Measurements from ENCODE around the gene GAL3ST3.

The GAL3ST3 gene

GRCh38 chr11:66070604-66071380, 21.8 kb upstream of the GAL3ST3 start:
- ChIA-PET POLR2A (ENCODE audit: low non-redundant PET) (interaction anchor here (0.6 kb wide), 1 partner anchor 65 kb away, joined by 3 read pairs; no protein-coding TSS in a partner anchor), CTCF (interaction anchor here (1.0 kb wide), 1 partner anchor 151 kb away, joined by 4 read pairs; no protein-coding TSS in a partner anchor)
- DNase-seq (ENCODE audit: low spot score) = peak; percentile 31
- H3K27ac ChIP-seq = peak overlapping the region; percentile 95
- no peak for TF ChIP-seq CTCF (conservative IDR thresholded peaks at IDR 0.05; ENCODE audit: low read depth)

- peak within 1 kb of the TSS; percentile 95 for H3K27ac ChIP-seq
- ChIA-PET CTCF (interaction anchor here (1.1 kb wide), 1 partner anchor 12 kb away, joined by 6 read pairs; no protein-coding TSS in a partner anchor), POLR2A (ENCODE audit: low non-redundant PET) (interaction anchor here (0.6 kb wide), 1 partner anchor 65 kb away, joined by 3 read pairs; no protein-coding TSS in a partner anchor)
- TF ChIP-seq CTCF (conservative IDR thresholded peaks at IDR 0.05; ENCODE audit: low read depth) = no peak
- DNase-seq (ENCODE audit: low spot score) = peak; percentile 66
Measured at GRCh38 chr11:66069715-66070603, 21.0 kb upstream of the GAL3ST3 start, which contains the start of gene PACS1. Gene PACS1 (plus strand): TSS chr11:66070272. CDS start chr11:66070487, 215 bp downstream.

GRCh38 chr11:66068923-66069714, 20.2 kb upstream of the GAL3ST3 start:
- ChIA-PET POLR2A (ENCODE audit: low non-redundant PET) (interaction anchor here (0.5 to 1.2 kb wide), 2 partner anchors 17 to 175 kb away, joined by 3 to 4 read pairs; partner anchors contain the start of gene SF3B2), CTCF (interaction anchor here (0.6 to 3.5 kb wide), 10 partner anchors 11 to 402 kb away, joined by 3 to 32 read pairs (median 3); partner anchors contain the start of gene SF3B2)
- TF ChIP-seq CTCF (conservative IDR thresholded peaks at IDR 0.05; ENCODE audit: low read depth) = no peak
- DNase-seq (ENCODE audit: low spot score) = no peak
- peak overlapping the region; percentile 95 for H3K27ac ChIP-seq

- POLR2A ChIA-PET (ENCODE audit: low non-redundant PET) = interaction anchor here (0.5 to 1.2 kb wide), 2 partner anchors 16 to 174 kb away, joined by 3 to 4 read pairs; partner anchors contain the start of gene SF3B2
- H3K27ac ChIP-seq = peak overlapping the region; percentile 95
- peak; percentile 62 for DNase-seq (ENCODE audit: low spot score)
- CTCF ChIA-PET = interaction anchor here (0.6 to 3.5 kb wide), 18 partner anchors 8 to 401 kb away, joined by 3 to 32 read pairs (median 3); partner anchors contain the start of genes CST6 and SF3B2
- TF ChIP-seq CTCF (conservative IDR thresholded peaks at IDR 0.05; ENCODE audit: low read depth) = peak; percentile 89
Measured at GRCh38 chr11:66068154-66068821, 19.3 kb upstream of the GAL3ST3 start.

GRCh38 chr11:66067640-66068039, 18.7 kb upstream of the GAL3ST3 start:
- ChIA-PET CTCF (interaction anchor here (0.7 to 3.5 kb wide), 10 partner anchors 9 to 102 kb away, joined by 3 to 32 read pairs (median 3); partner anchors contain the start of genes CST6 and SF3B2), POLR2A (ENCODE audit: low non-redundant PET) (interaction anchor here (1.2 kb wide), 1 partner anchor 15 kb away, joined by 4 read pairs; the partner anchor contains the start of gene SF3B2)
- TF ChIP-seq CTCF (conservative IDR thresholded peaks at IDR 0.05; ENCODE audit: low read depth) = no peak
- DNase-seq (ENCODE audit: low spot score) = no peak
- H3K27ac ChIP-seq = peak overlapping the region; percentile 95

Data from RWPE1 (cell line).